Fibroblast of the aortic adventitia (primary cell): ENCODE results near the gene PANK4. TPM values are rescaled to one million over a fixed set of nuclear protein-coding genes. Genes with fewer than 3 reads are reported as not detected.

Experiments used
- DNase-seq: peaks from one replicate; pipeline ENCODE4 v3.0.0-alpha.2; 2010; ENCODE audit warnings: low read depth
- H3K4me3 ChIP-seq: 2 replicates; pipeline ENCODE4 v1.5.1; 2011; ENCODE audit warnings: low read depth, mild to moderate bottlenecking, control low read depth, low read length, moderate library complexity
- total RNA-seq: library from RNA; depleted of rRNA; stranded (reverse); fragments of >200 nt; gene quantifications from 2 replicates; pipeline ENCODE4 v1.2.3, GENCODE V29; 2012; ENCODE audit warnings: low replicate concordance
- TF ChIP-seq, protein P1 (sequence below): IDR thresholded peaks from 2 replicates; pipeline ENCODE4 v1.5.1; 2011; ENCODE audit warnings: mild to moderate bottlenecking, low read length, control low read depth, inconsistent platforms; ENCODE audit not compliant: insufficient read depth

Gene PANK4
- total RNA-seq, 1 donor: 22.8 TPM

DNA sequence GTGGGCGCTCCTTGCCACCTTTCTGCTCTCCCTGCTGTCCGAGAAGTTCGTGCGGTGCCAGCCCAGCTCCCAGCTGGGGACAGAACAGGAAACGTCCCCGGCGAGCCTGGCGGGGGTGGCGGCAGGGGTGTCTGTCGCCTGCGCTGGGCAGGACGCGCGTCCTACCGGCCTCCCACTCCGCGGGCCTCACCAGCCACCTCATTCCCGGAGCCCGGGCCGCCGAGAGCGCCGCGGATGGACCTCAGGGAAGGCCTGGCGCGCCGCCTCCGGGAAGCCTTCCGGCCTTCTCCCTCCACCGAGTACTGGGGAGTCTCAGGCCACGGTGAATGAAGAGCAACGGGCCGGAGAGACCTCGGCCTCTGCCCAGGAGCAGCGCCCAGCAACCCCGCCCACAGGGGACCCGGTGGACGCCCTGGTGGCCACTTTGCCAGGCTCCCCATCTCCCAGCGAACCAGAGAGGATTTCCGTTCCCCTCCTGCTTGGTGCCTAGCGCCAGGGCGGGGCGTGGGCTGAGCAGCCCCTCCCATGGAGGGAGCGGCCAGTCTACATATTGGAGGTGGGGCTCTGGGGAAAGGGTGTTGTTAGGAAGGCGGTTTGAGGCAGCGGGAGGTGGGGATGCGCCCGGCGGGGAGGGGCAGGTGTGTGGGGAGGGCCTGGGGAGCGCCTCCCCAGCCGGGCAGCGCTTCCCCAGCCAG, 20.3 kb upstream of the PANK4 start:
- TF ChIP-seq, protein P1, sequence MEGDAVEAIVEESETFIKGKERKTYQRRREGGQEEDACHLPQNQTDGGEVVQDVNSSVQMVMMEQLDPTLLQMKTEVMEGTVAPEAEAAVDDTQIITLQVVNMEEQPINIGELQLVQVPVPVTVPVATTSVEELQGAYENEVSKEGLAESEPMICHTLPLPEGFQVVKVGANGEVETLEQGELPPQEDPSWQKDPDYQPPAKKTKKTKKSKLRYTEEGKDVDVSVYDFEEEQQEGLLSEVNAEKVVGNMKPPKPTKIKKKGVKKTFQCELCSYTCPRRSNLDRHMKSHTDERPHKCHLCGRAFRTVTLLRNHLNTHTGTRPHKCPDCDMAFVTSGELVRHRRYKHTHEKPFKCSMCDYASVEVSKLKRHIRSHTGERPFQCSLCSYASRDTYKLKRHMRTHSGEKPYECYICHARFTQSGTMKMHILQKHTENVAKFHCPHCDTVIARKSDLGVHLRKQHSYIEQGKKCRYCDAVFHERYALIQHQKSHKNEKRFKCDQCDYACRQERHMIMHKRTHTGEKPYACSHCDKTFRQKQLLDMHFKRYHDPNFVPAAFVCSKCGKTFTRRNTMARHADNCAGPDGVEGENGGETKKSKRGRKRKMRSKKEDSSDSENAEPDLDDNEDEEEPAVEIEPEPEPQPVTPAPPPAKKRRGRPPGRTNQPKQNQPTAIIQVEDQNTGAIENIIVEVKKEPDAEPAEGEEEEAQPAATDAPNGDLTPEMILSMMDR: no peak
- peak overlapping the region; percentile 52 for H3K4me3 ChIP-seq
- peak; percentile 56 for DNase-seq

DNA sequence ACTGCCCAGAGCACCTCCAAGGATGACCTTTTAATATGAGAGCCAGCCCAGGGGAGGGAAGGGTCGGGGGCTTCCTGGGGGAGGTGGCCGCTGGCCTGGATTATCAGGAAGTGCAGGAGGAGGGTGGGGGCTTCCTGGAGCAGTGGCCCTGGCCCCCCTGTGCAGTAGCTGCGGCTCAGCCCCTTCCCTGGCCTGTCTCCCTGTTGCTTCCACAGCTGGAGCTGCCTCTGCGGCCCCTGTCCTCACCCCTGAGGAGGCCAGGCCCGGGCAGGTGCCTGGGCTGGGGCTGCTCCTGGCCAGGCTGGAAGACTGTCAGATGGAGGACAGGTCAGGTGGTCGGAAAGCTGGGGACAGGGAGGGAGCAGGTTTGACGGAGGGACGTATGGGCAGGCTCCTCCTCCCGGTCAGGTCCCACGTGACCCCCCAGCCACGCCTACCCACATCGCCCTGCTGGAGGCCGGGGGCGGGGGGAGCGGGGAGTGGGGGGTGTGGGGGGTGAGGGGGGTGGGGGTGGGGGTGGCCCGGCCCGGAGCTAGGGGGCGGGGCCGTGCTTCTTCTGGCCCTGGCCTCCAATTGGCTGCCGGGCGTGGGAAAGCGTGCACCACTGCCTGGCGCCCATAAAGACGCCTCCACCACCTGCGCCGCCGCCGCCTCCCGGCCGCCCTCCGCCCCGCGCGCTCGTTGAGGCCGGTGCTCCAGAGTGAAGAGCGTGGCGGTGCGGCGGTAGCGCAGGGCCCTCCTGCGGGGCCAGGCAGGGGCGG, 19.5 kb upstream of the PANK4 start:
- peak overlapping the region; percentile 52 for H3K4me3 ChIP-seq
- TF ChIP-seq, protein P1: no peak
- DNase-seq: peak; percentile 48

DNA sequence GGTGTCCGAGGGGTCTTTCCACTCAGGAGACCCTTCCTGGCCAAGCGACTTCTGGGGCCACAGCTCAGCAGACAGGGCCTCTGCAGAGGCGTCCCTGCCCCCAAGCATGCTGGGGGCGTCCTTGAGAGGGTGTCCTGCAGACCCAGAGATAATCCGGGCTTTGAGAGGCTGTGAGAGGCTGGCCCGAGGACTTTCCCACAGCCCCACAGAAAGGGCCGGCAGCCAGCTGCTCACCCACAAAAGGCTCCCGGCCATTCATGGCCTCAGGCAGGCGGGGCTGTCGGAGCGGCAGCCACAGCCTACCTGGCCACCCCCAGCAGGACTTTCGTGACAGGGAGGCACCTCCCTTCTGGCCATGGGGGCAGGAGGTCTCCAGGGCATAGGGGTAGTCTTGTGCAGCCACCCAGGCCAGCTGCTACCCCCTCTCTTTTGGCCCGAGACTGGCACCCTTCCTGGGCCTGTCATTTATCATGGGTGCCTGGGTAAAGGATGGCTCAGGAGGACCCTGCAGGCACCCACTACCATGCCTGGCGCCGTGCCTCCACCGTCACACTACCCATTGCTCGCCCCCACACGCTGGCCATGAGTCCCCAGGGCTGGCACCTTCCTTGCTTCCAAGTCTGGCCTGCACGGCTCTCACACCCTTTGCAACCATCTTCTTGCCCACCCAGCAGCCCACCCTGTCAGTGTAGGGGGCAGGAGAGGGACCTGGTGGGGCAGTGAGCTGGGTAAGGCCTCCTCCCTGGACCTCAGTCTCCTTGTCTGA, 18.7 kb upstream of the PANK4 start:
- no peak overlapping the region for H3K4me3 ChIP-seq
- no peak for DNase-seq
- TF ChIP-seq, protein P1: no peak

DNA sequence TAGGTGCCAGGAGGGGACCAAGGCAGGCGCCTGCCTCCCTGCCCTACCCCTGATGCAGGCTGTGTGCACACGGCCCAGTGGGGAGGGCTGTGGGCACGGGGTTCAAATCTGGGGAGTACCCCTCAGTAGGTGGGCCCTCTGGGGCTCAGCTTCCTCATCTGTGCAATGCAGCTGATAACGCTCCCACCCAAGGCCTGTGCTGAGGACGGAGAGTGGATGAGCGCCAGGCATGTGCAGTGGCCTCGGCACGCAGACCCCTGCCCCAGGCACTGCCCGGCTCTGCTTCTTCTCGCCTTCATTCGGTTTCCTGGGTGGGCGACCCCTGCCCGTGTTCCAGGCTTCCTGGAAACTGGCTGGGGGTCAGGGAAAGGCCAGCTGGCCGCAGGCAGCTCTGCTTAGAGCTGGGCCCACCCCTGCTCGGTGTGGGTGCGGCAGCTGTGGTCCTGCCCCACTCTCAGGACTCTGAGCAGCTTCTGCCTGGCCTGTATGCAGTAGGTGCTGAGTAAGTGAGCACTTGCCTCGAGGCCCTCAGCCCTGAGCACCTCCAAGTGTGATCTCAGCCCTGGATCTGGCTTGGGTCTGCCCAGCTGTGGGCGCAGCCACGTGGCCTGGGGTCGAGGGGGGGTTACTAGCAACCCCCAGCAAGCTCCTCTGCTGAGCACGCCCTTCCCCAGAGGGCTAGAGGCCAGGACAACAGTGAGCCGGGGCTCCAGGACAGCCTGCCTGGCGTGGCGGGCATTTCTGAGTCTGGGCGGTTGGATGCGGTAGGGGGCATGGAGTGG, 17.9 kb upstream of the PANK4 start:
- no peak for DNase-seq
- H3K4me3 ChIP-seq: no peak overlapping the region
- TF ChIP-seq, protein P1: no peak

DNA sequence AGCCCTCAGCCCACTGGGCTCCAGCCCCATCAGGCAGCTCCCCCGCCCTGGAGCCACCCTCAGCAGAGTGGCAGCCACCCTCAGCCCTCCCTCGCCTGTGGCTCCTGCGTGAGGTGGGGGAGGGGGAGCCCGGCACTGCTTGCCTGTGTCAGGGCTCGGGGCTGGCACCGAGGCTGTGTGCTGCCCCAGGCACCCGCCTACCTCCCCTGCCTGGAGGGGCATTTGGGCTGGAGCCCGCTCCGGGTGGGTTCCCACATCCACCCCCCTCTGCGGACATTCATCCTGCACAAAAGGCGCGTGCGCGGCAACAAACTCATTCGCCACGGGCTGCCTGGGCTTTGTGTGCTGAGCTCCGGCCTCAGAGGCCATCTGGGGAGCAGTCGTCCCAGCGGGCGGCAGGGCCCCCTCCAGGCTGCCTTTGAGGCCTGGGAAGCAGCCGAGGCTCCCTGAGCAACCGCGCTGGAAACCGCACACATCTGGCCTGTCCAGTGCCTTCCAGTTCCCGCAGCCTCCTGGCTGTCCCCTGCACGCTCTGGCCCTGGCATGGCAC, 17.2 kb upstream of the PANK4 start:
- no peak for DNase-seq

More for the DNA sequence above, 17.2 kb upstream of the PANK4 start:
- no peak overlapping the region for H3K4me3 ChIP-seq
- TF ChIP-seq, protein P1: no peak
